ENCODE data around the gene ZBTB20. TPM values are rescaled to one million over a fixed set of nuclear protein-coding genes. Genes with fewer than 3 reads are reported as not detected.

The ZBTB20 gene
- total and polyA plus RNA-seq, 10 donors = 0.32 to 89.7 (median 71.8) TPM

- no peak for TF ChIP-seq POLR2AphosphoS5 (IDR thresholded peaks at IDR 0.05)
- TF ChIP-seq CTCF (IDR thresholded peaks at IDR 0.05 in 8 of 11, conservative IDR thresholded peaks at IDR 0.05 in 3 of 11) = no peak
- no peak for TF ChIP-seq POLR2A (IDR thresholded peaks at IDR 0.05)
- Histone ChIP-seq H3K4me3 (no peak overlapping the region), H3K9me3 (no peaks in the 10 kb centered on the region), H3K36me3 (peaks cover 0 to 14% (median 0%) of the 10 kb centered on the region in 6 donors), H3K4me1 (peaks cover 0 to 11% (median 4%) of the 10 kb centered on the region in 6 donors), H3K27me3 (replicated peaks in 1 of 7) (no peaks in the 10 kb centered on the region), H3K27ac (no peak overlapping the region)
- WGBS, 5 donors = 85 to 98% (median 92%) methylated on average over 1 of the region's 1 CpG
- DNase-seq = no peak
- intact Hi-C loops (cut with DNase I; ENCODE audit: low total_unique reads) = no loop called here
These were observed 456.2 kb downstream of the ZBTB20 start for GRCh38 chr3:114690911-114691310.

GRCh38 chr3:114687151-114687550, 459.9 kb downstream of the ZBTB20 start:
- TF ChIP-seq POLR2A (IDR thresholded peaks at IDR 0.05) (no peak), CTCF (IDR thresholded peaks at IDR 0.05 in 8 of 11, conservative IDR thresholded peaks at IDR 0.05 in 3 of 11) (no peak), POLR2AphosphoS5 (IDR thresholded peaks at IDR 0.05) (no peak)
- intact Hi-C loops (cut with DNase I; ENCODE audit: low total_unique reads) = no loop called here
- H3K4me3 ChIP-seq = no peak overlapping the region
- WGBS, 5 donors = 89 to 95% (median 90%) methylated on average over 3 of the region's 3 CpGs
- DNase-seq = no peak
- peaks cover 0 to 3% (median 0%) of the 10 kb centered on the region in 6 donors for H3K36me3 ChIP-seq
- no peaks in the 10 kb centered on the region for H3K9me3 ChIP-seq
- no peaks in the 10 kb centered on the region for H3K27me3 ChIP-seq (replicated peaks in 1 of 7)
- H3K4me1 ChIP-seq = peaks cover 0 to 12% (median 4%) of the 10 kb centered on the region in 6 donors
- no peak overlapping the region for H3K27ac ChIP-seq

GRCh38 chr3:114686621-114687020, 460.5 kb downstream of the ZBTB20 start:
- Histone ChIP-seq H3K36me3 (no peaks in the 10 kb centered on the region), H3K9me3 (no peaks in the 10 kb centered on the region), H3K4me1 (peaks cover 0 to 12% (median 4%) of the 10 kb centered on the region in 6 donors), H3K27me3 (replicated peaks in 1 of 7) (no peaks in the 10 kb centered on the region), H3K27ac (peak overlapping the region in 1 of 8 donors; percentile 6), H3K4me3 (no peak overlapping the region)
- intact Hi-C loops (cut with DNase I; ENCODE audit: low total_unique reads) = no loop called here
- TF ChIP-seq CTCF (IDR thresholded peaks at IDR 0.05 in 8 of 11, conservative IDR thresholded peaks at IDR 0.05 in 3 of 11) = no peak
- no peak for TF ChIP-seq POLR2AphosphoS5 (IDR thresholded peaks at IDR 0.05)
- no peak for TF ChIP-seq POLR2A (IDR thresholded peaks at IDR 0.05)
- WGBS, 5 donors = 30 to 37% (median 33%) methylated on average over 4 of the region's 4 CpGs
- DNase-seq = no peak

GRCh38 chr3:114685161-114685560, 461.9 kb downstream of the ZBTB20 start:
- intact Hi-C loops (cut with DNase I; ENCODE audit: low total_unique reads) = no loop called here
- Histone ChIP-seq H3K36me3 (no peaks in the 10 kb centered on the region), H3K9me3 (peaks cover 0 to 3% (median 0%) of the 10 kb centered on the region in 8 donors), H3K4me3 (no peak overlapping the region), H3K27me3 (replicated peaks in 1 of 7) (no peaks in the 10 kb centered on the region), H3K4me1 (peaks cover 0 to 12% (median 3%) of the 10 kb centered on the region in 6 donors), H3K27ac (no peak overlapping the region)
- DNase-seq = no peak
- TF ChIP-seq POLR2A (IDR thresholded peaks at IDR 0.05) (no peak), CTCF (IDR thresholded peaks at IDR 0.05 in 8 of 11, conservative IDR thresholded peaks at IDR 0.05 in 3 of 11) (no peak), POLR2AphosphoS5 (IDR thresholded peaks at IDR 0.05) (no peak)
- 76 to 92% (median 86%) methylated on average over 4 of the region's 4 CpGs for WGBS, 5 donors

Data from spleen (tissue), 11 donors.